Stomach (tissue), 4 donors: ENCODE data around the gene CYP4F2.

Experiments
- POLR2A ChIP-seq, 4 donors: fragments of 450-650 bp; IDR thresholded peaks; one replicate each; pipeline ENCODE4 v1.6.1; 2016; ENCODE audit warnings: antibody characterized with exemption in 4 of 4, control low read depth in 2 of 4, mild to moderate bottlenecking in 1 of 4, moderate library complexity in 1 of 4
- POLR2AphosphoS5 ChIP-seq, 3 donors: sonication (generic); formaldehyde crosslinking; IDR thresholded peaks; one replicate each; pipeline ENCODE4 v1.6.1; 2016; ENCODE audit warnings: antibody characterized with exemption in 3 of 3
- TF ChIP-seq, protein P1 (sequence below), 7 experiments: fragments of 450-650 bp in 4 of 7; fragments of 200-600 bp in 3 of 7; sonication (generic) in 3 of 7; IDR thresholded peaks; one replicate each; pipeline ENCODE4 v1.5.1; 2016 to 2019; ENCODE audit warnings: antibody characterized with exemption in 7 of 7, control low read depth in 2 of 7, mild to moderate bottlenecking in 1 of 7

DNA sequence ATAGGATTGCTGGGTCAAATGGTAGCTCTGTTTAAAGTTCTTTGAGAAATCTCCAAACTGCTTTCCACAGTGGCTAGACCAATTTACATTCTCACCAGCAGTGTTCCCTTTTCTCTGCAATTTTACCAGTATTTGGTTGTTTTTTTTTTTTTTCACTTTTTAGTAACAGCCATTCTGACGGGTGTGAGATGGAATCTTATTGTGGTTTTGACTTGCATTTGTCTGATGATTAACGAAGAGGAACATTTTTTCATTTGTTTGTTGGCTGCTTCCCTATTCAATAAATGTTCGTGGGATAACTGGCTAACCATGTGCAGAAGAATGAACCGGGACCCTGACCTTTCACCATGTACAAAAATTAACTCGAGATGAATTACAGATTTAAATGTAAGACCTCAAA is 31.2 kb downstream of the CYP4F2 start:
- no peak for TF ChIP-seq POLR2AphosphoS5 (IDR thresholded peaks at IDR 0.05)
- TF ChIP-seq, protein P1, sequence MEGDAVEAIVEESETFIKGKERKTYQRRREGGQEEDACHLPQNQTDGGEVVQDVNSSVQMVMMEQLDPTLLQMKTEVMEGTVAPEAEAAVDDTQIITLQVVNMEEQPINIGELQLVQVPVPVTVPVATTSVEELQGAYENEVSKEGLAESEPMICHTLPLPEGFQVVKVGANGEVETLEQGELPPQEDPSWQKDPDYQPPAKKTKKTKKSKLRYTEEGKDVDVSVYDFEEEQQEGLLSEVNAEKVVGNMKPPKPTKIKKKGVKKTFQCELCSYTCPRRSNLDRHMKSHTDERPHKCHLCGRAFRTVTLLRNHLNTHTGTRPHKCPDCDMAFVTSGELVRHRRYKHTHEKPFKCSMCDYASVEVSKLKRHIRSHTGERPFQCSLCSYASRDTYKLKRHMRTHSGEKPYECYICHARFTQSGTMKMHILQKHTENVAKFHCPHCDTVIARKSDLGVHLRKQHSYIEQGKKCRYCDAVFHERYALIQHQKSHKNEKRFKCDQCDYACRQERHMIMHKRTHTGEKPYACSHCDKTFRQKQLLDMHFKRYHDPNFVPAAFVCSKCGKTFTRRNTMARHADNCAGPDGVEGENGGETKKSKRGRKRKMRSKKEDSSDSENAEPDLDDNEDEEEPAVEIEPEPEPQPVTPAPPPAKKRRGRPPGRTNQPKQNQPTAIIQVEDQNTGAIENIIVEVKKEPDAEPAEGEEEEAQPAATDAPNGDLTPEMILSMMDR (IDR thresholded peaks at IDR 0.05), result no peak
- no peak for TF ChIP-seq POLR2A (IDR thresholded peaks at IDR 0.05)
